HL-60/S4 (cell line): Measurements from ENCODE around the gene ITGAL.

Experiments used
- in situ Hi-C: fragments of 300-500 bp; cut with MboI; formaldehyde crosslinking; loops from 2 replicates; pipeline ENCODE4 v1.14.3; 2022; ENCODE audit warnings: low sequenced_read_pairs

The ITGAL gene

DNA sequence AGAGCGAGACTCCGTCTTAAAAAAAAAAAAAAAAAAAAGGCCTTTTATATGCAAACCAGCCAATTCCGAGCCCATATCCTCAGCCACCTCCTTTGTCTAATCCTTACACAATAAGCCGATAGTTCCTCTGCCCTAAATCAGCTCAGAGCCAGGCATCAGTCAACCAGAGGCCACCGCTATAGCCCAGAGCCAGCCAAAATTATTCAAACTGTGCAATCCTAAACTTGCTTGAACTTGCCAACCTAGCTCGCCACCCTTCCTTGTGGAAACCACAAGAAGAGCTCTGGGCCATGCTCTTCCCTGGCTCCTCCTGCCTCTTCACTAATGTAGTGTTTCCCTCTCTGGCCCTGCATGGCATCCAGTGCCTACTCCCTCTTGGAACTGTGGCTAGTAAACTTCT lies 17.7 kb downstream of the ITGAL start:
- in situ Hi-C loops: no loop called here

- in situ Hi-C loops: no loop called here
Measured at GRCh38 chr16:30491229-30491628, 18.7 kb downstream of the ITGAL start.

- in situ Hi-C loops: no loop called here
Measured at GRCh38 chr16:30491744-30492308, 19.3 kb downstream of the ITGAL start.

DNA sequence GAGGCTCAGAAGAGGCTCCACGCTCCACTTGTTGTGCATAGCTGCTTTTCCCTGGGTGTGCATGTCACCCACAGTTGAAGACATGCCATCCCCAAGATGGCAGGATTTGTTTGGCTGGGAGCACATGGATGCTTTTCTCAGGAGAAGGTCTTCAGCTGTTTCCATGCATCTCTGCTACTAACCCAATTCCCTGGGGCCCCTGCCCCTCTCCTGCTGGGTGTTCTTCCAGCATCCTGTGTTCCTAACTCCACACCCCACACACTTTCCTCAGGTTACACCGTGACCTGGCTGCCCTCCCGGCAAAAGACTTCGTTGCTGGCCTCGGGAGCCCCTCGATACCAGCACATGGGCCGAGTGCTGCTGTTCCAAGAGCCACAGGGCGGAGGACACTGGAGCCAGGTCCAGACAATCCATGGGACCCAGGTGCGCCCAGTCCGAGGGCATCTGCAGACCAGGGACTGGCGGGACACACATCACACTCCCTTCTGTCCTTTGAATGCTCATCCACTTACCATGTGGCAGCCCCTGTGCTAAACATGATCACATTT lies 21.5 kb downstream of the ITGAL start:
- in situ Hi-C loops: no loop called here

GRCh38 chr16:30494709-30495108 lies 22.2 kb downstream of the ITGAL start:
- in situ Hi-C loops: no loop called here

- in situ Hi-C loops: no loop called here
Measured at GRCh38 chr16:30499284-30499683, 26.7 kb downstream of the ITGAL start.

GRCh38 chr16:30503403-30504296 lies 31.1 kb downstream of the ITGAL start:
- in situ Hi-C loops: no loop called here

DNA sequence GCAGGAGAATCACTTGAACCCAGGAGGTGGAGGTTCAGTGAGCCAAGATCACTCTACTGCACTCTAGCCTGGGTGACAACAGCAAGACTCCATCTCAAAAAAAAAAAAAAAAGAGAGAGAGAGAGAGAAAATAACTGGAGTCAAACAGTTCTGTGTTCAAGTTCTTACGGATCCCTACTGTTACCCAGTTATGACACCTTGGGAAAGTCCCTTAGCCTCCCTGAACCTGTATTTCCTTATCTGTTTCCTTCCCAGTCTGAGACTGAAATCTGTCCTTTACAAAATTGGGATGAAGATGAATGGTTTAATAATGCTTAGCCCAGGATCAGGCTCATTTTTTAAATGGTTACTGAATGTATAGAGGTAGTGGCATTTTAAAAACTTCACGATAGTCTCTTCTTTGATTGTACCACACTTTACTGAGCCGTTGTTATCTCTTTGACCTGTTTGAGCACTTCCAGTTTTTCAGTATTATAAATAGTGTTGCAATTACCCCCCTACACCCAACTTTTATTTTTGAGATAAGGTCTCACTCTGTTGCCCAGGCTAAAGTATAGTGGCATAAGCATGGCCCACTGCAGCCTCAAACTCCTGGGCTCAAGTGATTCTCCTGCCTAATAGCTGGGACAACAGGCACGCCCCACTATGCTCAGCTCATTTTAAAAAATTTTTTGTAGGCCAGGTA lies 36.7 kb downstream of the ITGAL start:
- in situ Hi-C loops: no loop called here

DNA sequence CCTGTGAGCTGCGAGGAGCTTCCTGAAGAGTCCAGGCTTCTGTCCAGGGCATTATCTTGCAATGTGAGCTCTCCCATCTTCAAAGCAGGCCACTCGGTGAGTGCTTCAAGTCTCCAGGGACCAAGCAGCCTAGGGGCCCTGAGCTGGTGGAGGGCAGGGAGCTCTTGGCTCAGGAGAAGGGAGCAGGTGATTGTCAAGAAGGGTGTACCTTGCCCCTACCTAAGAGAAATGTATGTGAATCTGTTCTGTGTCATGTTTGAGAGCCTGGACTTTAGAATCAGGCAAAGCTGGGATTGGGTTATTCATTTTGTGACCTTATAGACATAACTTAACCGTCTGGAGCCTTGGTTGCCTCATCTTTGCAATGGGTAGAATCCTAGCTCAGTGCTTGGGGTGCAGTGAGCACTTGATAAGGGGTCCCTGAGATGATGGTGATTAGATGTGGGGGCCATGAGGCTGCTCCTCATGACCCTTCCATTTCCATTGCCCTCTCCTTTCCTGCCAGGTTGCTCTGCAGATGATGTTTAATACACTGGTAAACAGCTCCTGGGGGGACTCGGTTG lies 37.9 kb downstream of the ITGAL start:
- in situ Hi-C loops: no loop called here

- in situ Hi-C loops: no loop called here
Measured at GRCh38 chr16:30511509-30511908, 39.0 kb downstream of the ITGAL start.

GRCh38 chr16:30515275-30515674 lies 42.7 kb downstream of the ITGAL start:
- in situ Hi-C loops: no loop called here

- in situ Hi-C loops: no loop called here
Measured at GRCh38 chr16:30518552-30518951, 46.0 kb downstream of the ITGAL start.

GRCh38 chr16:30519120-30520049 lies 46.8 kb downstream of the ITGAL start:
- in situ Hi-C loops: loop anchor here (5.0 kb wide), 1 partner anchor 32 kb away; no protein-coding TSS in a partner anchor

DNA sequence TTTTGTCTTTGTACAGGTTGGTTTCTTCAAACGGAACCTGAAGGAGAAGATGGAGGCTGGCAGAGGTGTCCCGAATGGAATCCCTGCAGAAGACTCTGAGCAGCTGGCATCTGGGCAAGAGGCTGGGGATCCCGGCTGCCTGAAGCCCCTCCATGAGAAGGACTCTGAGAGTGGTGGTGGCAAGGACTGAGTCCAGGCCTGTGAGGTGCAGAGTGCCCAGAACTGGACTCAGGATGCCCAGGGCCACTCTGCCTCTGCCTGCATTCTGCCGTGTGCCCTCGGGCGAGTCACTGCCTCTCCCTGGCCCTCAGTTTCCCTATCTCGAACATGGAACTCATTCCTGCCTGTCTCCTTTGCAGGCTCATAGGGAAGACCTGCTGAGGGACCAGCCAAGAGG lies 48.9 kb downstream of the ITGAL start:
- in situ Hi-C loops: loop anchor here (5.0 kb wide), 1 partner anchor 34 kb away; no protein-coding TSS in a partner anchor

GRCh38 chr16:30521873-30522641 lies 49.5 kb downstream of the ITGAL start:
- in situ Hi-C loops: loop anchor here (5.0 kb wide), 1 partner anchor 35 kb away; no protein-coding TSS in a partner anchor

DNA sequence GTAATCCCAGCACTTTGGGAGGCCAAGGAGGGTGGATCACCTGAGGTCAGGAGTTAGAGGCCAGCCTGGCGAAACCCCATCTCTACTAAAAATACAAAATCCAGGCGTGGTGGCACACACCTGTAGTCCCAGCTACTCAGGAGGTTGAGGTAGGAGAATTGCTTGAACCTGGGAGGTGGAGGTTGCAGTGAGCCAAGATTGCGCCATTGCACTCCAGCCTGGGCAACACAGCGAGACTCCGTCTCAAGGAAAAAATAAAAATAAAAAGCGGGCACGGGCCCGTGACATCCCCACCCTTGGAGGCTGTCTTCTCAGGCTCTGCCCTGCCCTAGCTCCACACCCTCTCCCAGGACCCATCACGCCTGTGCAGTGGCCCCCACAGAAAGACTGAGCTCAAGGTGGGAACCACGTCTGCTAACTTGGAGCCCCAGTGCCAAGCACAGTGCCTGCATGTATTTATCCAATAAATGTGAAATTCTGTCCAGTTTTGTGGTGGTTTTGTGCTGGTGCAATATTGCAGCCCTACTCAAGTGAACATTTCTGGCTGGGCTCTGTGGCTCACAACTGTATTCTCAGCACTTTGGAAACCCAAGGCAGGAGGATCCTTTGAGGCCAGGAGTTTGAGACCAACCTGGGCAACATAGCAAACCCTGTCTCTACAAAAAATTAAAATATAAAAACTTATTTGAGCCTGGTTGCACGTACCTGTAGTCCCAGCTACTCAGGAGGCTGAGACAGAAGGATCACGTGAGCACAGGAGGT lies 50.3 kb downstream of the ITGAL start:
- in situ Hi-C loops: loop anchor here (5.0 kb wide), 1 partner anchor 36 kb away; no protein-coding TSS in a partner anchor

- in situ Hi-C loops: loop anchor here (5.0 kb wide), 1 partner anchor 37 kb away; no protein-coding TSS in a partner anchor
Measured at GRCh38 chr16:30523768-30524574, 51.4 kb downstream of the ITGAL start.
